ENCODE data around the gene KRTAP9-3.
"Not testable (repeated sequence)": the region's sequence is repeated elsewhere in the genome, so short reads cannot be mapped to it uniquely, and the experiment has no call there.

Gene KRTAP9-3

GRCh38 chr17:41251261-41251660 is 19.0 kb downstream of the KRTAP9-3 start:
- Histone ChIP-seq H2AFZ (ENCODE audit: low read length, unreplicated experiment) (no peak overlapping the region), H3K36me3 (ENCODE audit: insufficient read depth, low read length) (no peaks in the 10 kb centered on the region), H3K79me2 (ENCODE audit: control insufficient read depth, insufficient read depth, low read length, unreplicated experiment) (no peaks in the 10 kb centered on the region), H3K27ac (ENCODE audit: low read depth, low read length) (no peak overlapping the region), H3K4me1 (ENCODE audit: control insufficient read depth, insufficient read depth, low read length, unreplicated experiment) (no peaks in the 10 kb centered on the region), H3K4me3 (ENCODE audit: low read depth, low read length) (no peak overlapping the region), H3K27me3 (ENCODE audit: insufficient read depth, low read length) (peaks cover 41% of the 10 kb centered on the region)

GRCh38 chr17:41254861-41255260 is 22.6 kb downstream of the KRTAP9-3 start:
- no peaks in the 10 kb centered on the region for H3K79me2 ChIP-seq (ENCODE audit: control insufficient read depth, insufficient read depth, low read length, unreplicated experiment)
- H3K27ac ChIP-seq (ENCODE audit: low read depth, low read length): no peak overlapping the region
- no peaks in the 10 kb centered on the region for H3K36me3 ChIP-seq (ENCODE audit: insufficient read depth, low read length)
- H3K27me3 ChIP-seq (ENCODE audit: insufficient read depth, low read length): peaks cover 37% of the 10 kb centered on the region
- H3K4me1 ChIP-seq (ENCODE audit: control insufficient read depth, insufficient read depth, low read length, unreplicated experiment): no peaks in the 10 kb centered on the region
- no peak overlapping the region for H2AFZ ChIP-seq (ENCODE audit: low read length, unreplicated experiment)
- H3K4me3 ChIP-seq (ENCODE audit: low read depth, low read length): no peak overlapping the region

GRCh38 chr17:41255381-41256290 is 23.4 kb downstream of the KRTAP9-3 start, which contains the start of gene KRTAP9-9:
KRTAP9-9 (plus strand) TSS chr17:41255384.
- not testable (repeated sequence) for H3K36me3 ChIP-seq (ENCODE audit: insufficient read depth, low read length); H3K4me1 ChIP-seq (ENCODE audit: control insufficient read depth, insufficient read depth, low read length, unreplicated experiment); H3K27ac ChIP-seq (ENCODE audit: low read depth, low read length); H3K79me2 ChIP-seq (ENCODE audit: control insufficient read depth, insufficient read depth, low read length, unreplicated experiment); H2AFZ ChIP-seq (ENCODE audit: low read length, unreplicated experiment); H3K4me3 ChIP-seq (ENCODE audit: low read depth, low read length)
- H3K27me3 ChIP-seq (ENCODE audit: insufficient read depth, low read length): peaks cover 33% of the 10 kb centered on the region

GRCh38 chr17:41256291-41256685 is 24.0 kb downstream of the KRTAP9-3 start:
- H3K27me3 ChIP-seq (ENCODE audit: insufficient read depth, low read length): peaks cover 27% of the 10 kb centered on the region
- H3K27ac ChIP-seq (ENCODE audit: low read depth, low read length): no peak overlapping the region
- H3K36me3 ChIP-seq (ENCODE audit: insufficient read depth, low read length): no peaks in the 10 kb centered on the region
- H3K4me3 ChIP-seq (ENCODE audit: low read depth, low read length): no peak overlapping the region
- no peaks in the 10 kb centered on the region for H3K4me1 ChIP-seq (ENCODE audit: control insufficient read depth, insufficient read depth, low read length, unreplicated experiment)
- no peaks in the 10 kb centered on the region for H3K79me2 ChIP-seq (ENCODE audit: control insufficient read depth, insufficient read depth, low read length, unreplicated experiment)
- H2AFZ ChIP-seq (ENCODE audit: low read length, unreplicated experiment): no peak overlapping the region

GRCh38 chr17:41258406-41258805 is 26.2 kb downstream of the KRTAP9-3 start:
- H2AFZ ChIP-seq (ENCODE audit: low read length, unreplicated experiment): no peak overlapping the region
- H3K27me3 ChIP-seq (ENCODE audit: insufficient read depth, low read length): peaks cover 13% of the 10 kb centered on the region
- no peaks in the 10 kb centered on the region for H3K79me2 ChIP-seq (ENCODE audit: control insufficient read depth, insufficient read depth, low read length, unreplicated experiment)
- H3K36me3 ChIP-seq (ENCODE audit: insufficient read depth, low read length): no peaks in the 10 kb centered on the region
- no peaks in the 10 kb centered on the region for H3K4me1 ChIP-seq (ENCODE audit: control insufficient read depth, insufficient read depth, low read length, unreplicated experiment)
- H3K27ac ChIP-seq (ENCODE audit: low read depth, low read length): no peak overlapping the region
- H3K4me3 ChIP-seq (ENCODE audit: low read depth, low read length): no peak overlapping the region

GRCh38 chr17:41263212-41263611 is 31.0 kb downstream of the KRTAP9-3 start:
- H2AFZ ChIP-seq (ENCODE audit: low read length, unreplicated experiment): no peak overlapping the region
- no peaks in the 10 kb centered on the region for H3K4me1 ChIP-seq (ENCODE audit: control insufficient read depth, insufficient read depth, low read length, unreplicated experiment)
- no peak overlapping the region for H3K4me3 ChIP-seq (ENCODE audit: low read depth, low read length)
- H3K27ac ChIP-seq (ENCODE audit: low read depth, low read length): no peak overlapping the region
- H3K27me3 ChIP-seq (ENCODE audit: insufficient read depth, low read length): peaks cover 15% of the 10 kb centered on the region
- no peaks in the 10 kb centered on the region for H3K36me3 ChIP-seq (ENCODE audit: insufficient read depth, low read length)
- no peaks in the 10 kb centered on the region for H3K79me2 ChIP-seq (ENCODE audit: control insufficient read depth, insufficient read depth, low read length, unreplicated experiment)

- Histone ChIP-seq H3K27me3 (ENCODE audit: insufficient read depth, low read length) (peaks cover 15% of the 10 kb centered on the region), H3K4me3 (ENCODE audit: low read depth, low read length) (no peak overlapping the region), H3K27ac (ENCODE audit: low read depth, low read length) (no peak overlapping the region), H3K79me2 (ENCODE audit: control insufficient read depth, insufficient read depth, low read length, unreplicated experiment) (no peaks in the 10 kb centered on the region), H3K4me1 (ENCODE audit: control insufficient read depth, insufficient read depth, low read length, unreplicated experiment) (no peaks in the 10 kb centered on the region), H3K36me3 (ENCODE audit: insufficient read depth, low read length) (no peaks in the 10 kb centered on the region), H2AFZ (ENCODE audit: low read length, unreplicated experiment) (no peak overlapping the region)
Observed at GRCh38 chr17:41264599-41264998, 32.4 kb downstream of the KRTAP9-3 start.

GRCh38 chr17:41265078-41265477 is 32.8 kb downstream of the KRTAP9-3 start, which contains the start of gene KRTAP9-6:
KRTAP9-6 (plus strand) TSS chr17:41265378; CDS start chr17:41265378, 0 bp downstream.
- Histone ChIP-seq H3K4me1 (ENCODE audit: control insufficient read depth, insufficient read depth, low read length, unreplicated experiment) (no peaks in the 10 kb centered on the region), H2AFZ (ENCODE audit: low read length, unreplicated experiment) (no peak within 1 kb of the TSS), H3K4me3 (ENCODE audit: low read depth, low read length) (no peak within 1 kb of the TSS), H3K36me3 (ENCODE audit: insufficient read depth, low read length) (no peaks in the 10 kb centered on the region), H3K27ac (ENCODE audit: low read depth, low read length) (no peak within 1 kb of the TSS), H3K79me2 (ENCODE audit: control insufficient read depth, insufficient read depth, low read length, unreplicated experiment) (no peaks in the 10 kb centered on the region), H3K27me3 (ENCODE audit: insufficient read depth, low read length) (peaks cover 15% of the 10 kb centered on the region)

- Histone ChIP-seq H3K79me2 (ENCODE audit: control insufficient read depth, insufficient read depth, low read length, unreplicated experiment) (no peaks in the 10 kb centered on the region), H2AFZ (ENCODE audit: low read length, unreplicated experiment) (no peak overlapping the region), H3K27ac (ENCODE audit: low read depth, low read length) (no peak overlapping the region), H3K4me1 (ENCODE audit: control insufficient read depth, insufficient read depth, low read length, unreplicated experiment) (no peaks in the 10 kb centered on the region), H3K4me3 (ENCODE audit: low read depth, low read length) (no peak overlapping the region), H3K27me3 (ENCODE audit: insufficient read depth, low read length) (peaks cover 11% of the 10 kb centered on the region; the same call in 1 of the 2 replicates), H3K36me3 (ENCODE audit: insufficient read depth, low read length) (no peaks in the 10 kb centered on the region)
Observed at GRCh38 chr17:41267711-41268110, 35.5 kb downstream of the KRTAP9-3 start.

- H2AFZ ChIP-seq (ENCODE audit: low read length, unreplicated experiment); H3K36me3 ChIP-seq (ENCODE audit: insufficient read depth, low read length); H3K4me1 ChIP-seq (ENCODE audit: control insufficient read depth, insufficient read depth, low read length, unreplicated experiment); H3K27ac ChIP-seq (ENCODE audit: low read depth, low read length); H3K27me3 ChIP-seq (ENCODE audit: insufficient read depth, low read length); H3K4me3 ChIP-seq (ENCODE audit: low read depth, low read length); H3K79me2 ChIP-seq (ENCODE audit: control insufficient read depth, insufficient read depth, low read length, unreplicated experiment): not testable (repeated sequence)
Observed at GRCh38 chr17:41271323-41271722, 39.1 kb downstream of the KRTAP9-3 start.

- H3K27ac ChIP-seq (ENCODE audit: low read depth, low read length): no peak overlapping the region
- H3K36me3 ChIP-seq (ENCODE audit: insufficient read depth, low read length): no peaks in the 10 kb centered on the region
- no peak overlapping the region for H3K4me3 ChIP-seq (ENCODE audit: low read depth, low read length)
- H3K27me3 ChIP-seq (ENCODE audit: insufficient read depth, low read length): peaks cover 9% of the 10 kb centered on the region; the same call in 1 of the 2 replicates
- H3K79me2 ChIP-seq (ENCODE audit: control insufficient read depth, insufficient read depth, low read length, unreplicated experiment): no peaks in the 10 kb centered on the region
- H3K4me1 ChIP-seq (ENCODE audit: control insufficient read depth, insufficient read depth, low read length, unreplicated experiment): no peaks in the 10 kb centered on the region
- H2AFZ ChIP-seq (ENCODE audit: low read length, unreplicated experiment): no peak overlapping the region
Observed at GRCh38 chr17:41271858-41272257, 39.6 kb downstream of the KRTAP9-3 start.

Data from ACC112 (cell line).